NT2/D1 (cell line): ENCODE measurements around the gene TPPP3.

Experiments used
- SUZ12 ChIP-seq: IDR thresholded peaks from 2 replicates; pipeline ENCODE4 v1.6.1; 2011; ENCODE audit not compliant: insufficient read length, insufficient read depth; ENCODE audit errors: extremely low read depth
- YY1 ChIP-seq: IDR thresholded peaks from 2 replicates; pipeline ENCODE4 v1.6.1; 2011; ENCODE audit not compliant: insufficient read length, insufficient read depth

DNA sequence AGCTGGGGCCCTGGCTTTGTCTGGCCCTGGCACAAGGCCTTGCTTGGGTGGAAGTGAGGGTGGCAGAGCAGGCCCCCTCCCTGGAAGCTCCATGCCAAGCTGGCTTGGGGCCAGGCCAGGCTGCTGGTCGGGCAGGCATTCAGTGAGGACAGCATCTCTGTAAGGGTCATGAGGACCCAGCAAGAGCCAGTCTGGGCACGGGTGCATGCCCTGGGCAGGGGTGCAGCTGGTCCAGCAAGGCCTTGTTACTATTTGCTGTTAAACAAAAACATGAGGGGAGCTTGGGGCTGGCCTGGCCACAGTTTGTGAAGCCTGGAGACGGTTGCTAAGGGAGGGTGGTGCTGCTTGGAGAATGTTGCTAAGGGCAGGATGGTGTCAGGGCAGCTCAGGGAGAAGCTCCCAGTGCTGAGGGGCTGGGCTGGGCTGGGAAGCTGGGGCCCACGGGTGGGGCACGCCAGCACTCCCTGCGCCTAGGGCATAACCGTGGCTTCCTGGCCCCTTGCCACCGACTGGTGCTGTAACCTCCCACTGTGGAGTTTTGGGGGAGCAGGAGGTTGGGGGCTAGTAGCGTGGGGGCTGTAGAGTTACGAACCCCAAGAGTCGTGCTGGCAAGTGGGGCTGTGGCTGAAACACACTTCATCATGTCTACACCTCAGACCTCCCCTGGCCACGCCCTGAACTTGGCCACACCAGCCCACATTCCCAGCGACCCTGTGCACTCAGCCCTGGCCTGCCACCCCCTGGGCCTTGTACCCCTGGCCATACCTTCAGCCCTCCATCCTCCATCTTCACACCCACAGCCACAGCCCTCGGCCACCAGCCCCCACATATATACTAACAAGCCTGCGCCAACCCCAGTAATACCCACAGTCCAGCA lies 1.6 kb downstream of the TPPP3 start:
- TF ChIP-seq YY1 = no peak
- no peak for TF ChIP-seq SUZ12
